ENCODE measurements around the gene UBE2I. TPM values are rescaled to one million over a fixed set of nuclear protein-coding genes. Genes with fewer than 3 reads are reported as not detected.

UBE2I gene
- total RNA-seq, 3 donors from 2014 or later = 52.5 to 67.8 (median 62.2) TPM

- intact Hi-C loops (cut with DNase I; ENCODE audit: low total_unique reads) = no loop called here
- peak; percentile 26 for TF ChIP-seq POLR2A (IDR thresholded peaks at IDR 0.05)
- no peak for TF ChIP-seq CTCF (IDR thresholded peaks at IDR 0.05)
- peak in 1 of 3 donors; percentile 30 for TF ChIP-seq POLR2AphosphoS5 (IDR thresholded peaks at IDR 0.05)
- H3K27me3 ChIP-seq = peaks cover 6 to 37% of the 10 kb centered on the region in 2 donors
- peak; percentile 83 for DNase-seq (ENCODE audit: low spot score in 2 of 2)
- peaks cover 0 to 8% of the 10 kb centered on the region in 2 donors for H3K9me3 ChIP-seq
- H3K27ac ChIP-seq = peak overlapping the region; percentile 81 to 89
- H3K36me3 ChIP-seq = no peaks in the 10 kb centered on the region
- peak overlapping the region; percentile 37 to 77 (median 59) for H3K4me3 ChIP-seq
- H3K4me1 ChIP-seq = peaks cover 22 to 26% of the 10 kb centered on the region in 2 donors
These were observed 22.5 kb downstream of the UBE2I start for GRCh38 chr16:1331712-1332617.

- intact Hi-C loops (cut with DNase I; ENCODE audit: low total_unique reads) = no loop called here
- Histone ChIP-seq H3K4me3 (peak overlapping the region; percentile 37 to 77 (median 59)), H3K36me3 (no peaks in the 10 kb centered on the region), H3K4me1 (peaks cover 22 to 26% of the 10 kb centered on the region in 2 donors), H3K27ac (peak overlapping the region; percentile 81 to 89), H3K9me3 (peaks cover 0 to 8% of the 10 kb centered on the region in 2 donors), H3K27me3 (peaks cover 6 to 37% of the 10 kb centered on the region in 2 donors)
- no peak for DNase-seq (ENCODE audit: low spot score in 2 of 2)
- no peak for TF ChIP-seq CTCF (IDR thresholded peaks at IDR 0.05)
- TF ChIP-seq POLR2AphosphoS5 (IDR thresholded peaks at IDR 0.05) = no peak
- no peak for TF ChIP-seq POLR2A (IDR thresholded peaks at IDR 0.05)
These were observed 23.2 kb downstream of the UBE2I start for GRCh38 chr16:1332618-1333148.

GRCh38 chr16:1333149-1333812 is 23.8 kb downstream of the UBE2I start, which contains the start of gene BAIAP3:
Gene BAIAP3, plus strand, starts transcription at chr16:1333645. Its CDS starts 4,905 bp downstream, at chr16:1338550.
- peak within 1 kb of the TSS; percentile 37 to 77 (median 59) for H3K4me3 ChIP-seq
- H3K36me3 ChIP-seq = no peaks in the 10 kb centered on the region
- H3K27ac ChIP-seq = peak within 1 kb of the TSS; percentile 81 to 89
- no peak for DNase-seq (ENCODE audit: low spot score in 2 of 2)
- intact Hi-C loops (cut with DNase I; ENCODE audit: low total_unique reads) = no loop called here
- H3K27me3 ChIP-seq = peaks cover 6 to 37% of the 10 kb centered on the region in 2 donors
- TF ChIP-seq CTCF (IDR thresholded peaks at IDR 0.05) = no peak
- TF ChIP-seq POLR2A (IDR thresholded peaks at IDR 0.05) = no peak
- TF ChIP-seq POLR2AphosphoS5 (IDR thresholded peaks at IDR 0.05) = no peak
- H3K4me1 ChIP-seq = peaks cover 22 to 26% of the 10 kb centered on the region in 2 donors
- H3K9me3 ChIP-seq = peaks cover 0 to 8% of the 10 kb centered on the region in 2 donors

- DNase-seq (ENCODE audit: low spot score in 2 of 2) = no peak
- Histone ChIP-seq H3K36me3 (no peaks in the 10 kb centered on the region), H3K27ac (peak overlapping the region; percentile 25 to 29), H3K4me1 (peaks cover 22 to 26% of the 10 kb centered on the region in 2 donors), H3K4me3 (peak overlapping the region; percentile 37 to 77 (median 59)), H3K27me3 (peaks cover 6 to 37% of the 10 kb centered on the region in 2 donors), H3K9me3 (peaks cover 0 to 8% of the 10 kb centered on the region in 2 donors)
- TF ChIP-seq CTCF (IDR thresholded peaks at IDR 0.05) (no peak), POLR2AphosphoS5 (IDR thresholded peaks at IDR 0.05) (no peak), POLR2A (IDR thresholded peaks at IDR 0.05) (no peak)
- intact Hi-C loops (cut with DNase I; ENCODE audit: low total_unique reads) = no loop called here
These were observed 24.6 kb downstream of the UBE2I start for GRCh38 chr16:1333854-1334700.
